ENCODE results near the gene DIS3L2.
"Not testable (repeated sequence)": the region's sequence is repeated elsewhere in the genome, so short reads cannot be mapped to it uniquely, and the experiment has no call there.

The DIS3L2 gene

DNA sequence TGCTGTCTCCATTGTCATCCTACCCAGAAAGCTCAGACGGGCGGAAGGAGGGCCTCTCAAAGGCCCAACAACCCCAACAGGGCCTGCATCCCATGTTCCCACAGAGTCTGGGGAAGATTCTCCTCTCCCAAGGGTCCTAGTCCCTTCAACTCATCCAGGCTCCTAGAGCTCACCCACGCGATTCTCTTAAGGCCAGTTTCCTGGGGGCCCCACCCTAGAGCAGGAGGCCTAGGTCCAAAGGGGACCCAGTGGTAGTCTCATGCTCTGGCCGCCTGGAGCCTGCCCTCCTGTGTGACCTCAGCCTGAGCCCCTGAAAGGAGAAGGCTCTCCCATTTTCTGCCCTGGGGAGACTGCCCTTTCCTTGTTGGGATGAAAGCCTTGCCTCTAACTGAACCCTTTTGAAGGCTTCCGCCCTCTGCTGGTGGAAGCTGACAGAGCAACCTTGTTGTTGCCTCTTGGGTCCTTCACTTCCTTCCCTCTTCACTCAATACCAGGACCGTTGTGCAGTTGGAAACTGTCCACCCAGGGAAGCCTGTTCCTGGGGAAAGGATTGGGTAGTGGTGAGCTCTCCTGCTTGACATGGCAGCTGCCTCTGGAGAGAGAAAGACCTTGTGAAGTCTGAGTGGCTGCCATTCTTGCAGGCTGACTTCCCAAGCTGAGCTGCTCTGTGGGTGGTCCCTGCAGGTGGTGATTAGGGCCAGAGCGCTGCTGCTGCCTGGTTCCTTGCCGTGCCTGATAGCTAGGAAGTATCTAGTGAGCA, 331.1 kb downstream of the DIS3L2 start:
- DNase-seq (ENCODE audit: low read depth, low spot score), result peak; percentile 33

DNA sequence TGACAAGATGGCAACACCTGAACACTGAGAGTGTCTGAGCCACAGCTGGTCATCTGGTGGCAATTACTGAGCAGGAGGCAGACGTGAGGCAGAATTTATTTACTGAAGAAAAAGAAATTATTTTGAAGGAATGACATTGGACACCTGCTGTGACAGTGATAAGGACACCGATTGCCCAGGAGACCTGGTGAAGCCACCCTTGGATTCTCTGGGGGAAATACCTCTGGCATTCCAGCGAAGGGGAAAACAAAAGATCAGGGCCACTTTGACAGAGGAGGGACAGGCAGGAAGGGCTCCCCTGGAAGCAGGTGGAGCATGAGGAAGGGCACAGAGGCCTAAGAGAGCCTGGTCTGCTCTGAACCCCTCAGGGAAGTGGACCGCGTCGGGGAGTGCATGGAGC, 331.7 kb downstream of the DIS3L2 start:
- DNase-seq (ENCODE audit: low read depth, low spot score), result no peak

- DNase-seq (ENCODE audit: low read depth, low spot score), result no peak
These were observed 334.5 kb downstream of the DIS3L2 start for GRCh38 chr2:232295971-232296370.

DNA sequence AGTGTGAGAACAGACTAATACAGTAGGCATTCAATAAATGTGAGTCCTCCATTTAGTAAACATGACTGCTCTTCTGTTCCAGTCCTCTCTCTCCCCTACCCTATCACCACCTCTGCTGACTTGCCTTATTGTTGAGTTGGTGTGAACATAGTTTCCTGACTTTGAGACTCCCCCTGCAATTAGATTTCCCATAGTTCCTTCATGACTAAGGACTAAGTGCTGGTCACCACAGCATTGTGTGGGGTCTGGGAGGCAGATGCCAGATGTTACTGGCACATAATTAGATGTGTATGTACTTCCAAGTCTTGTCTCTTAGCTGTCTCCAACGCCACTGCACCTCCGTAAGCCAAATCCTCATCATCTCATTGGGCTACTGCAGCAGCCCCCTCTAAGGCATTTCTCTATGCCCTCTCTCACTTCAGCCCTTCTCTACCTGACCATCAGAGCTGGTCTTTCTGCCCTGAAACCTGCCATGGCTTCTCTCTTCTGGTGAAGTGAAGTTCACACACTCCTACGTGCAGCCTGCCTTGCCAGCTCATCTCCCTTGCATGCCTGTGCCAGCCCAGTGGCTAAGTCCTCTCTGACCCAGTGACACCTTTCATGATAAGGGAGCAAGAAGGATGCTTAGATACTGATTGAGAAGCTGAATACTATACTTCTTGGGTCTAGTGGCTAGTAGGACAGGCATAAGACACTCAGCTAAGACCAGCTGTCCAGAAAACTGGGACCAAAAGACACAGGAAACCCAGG, 335.4 kb downstream of the DIS3L2 start:
- no peak for DNase-seq (ENCODE audit: low read depth, low spot score)

GRCh38 chr2:232299084-232299483, 337.6 kb downstream of the DIS3L2 start:
- DNase-seq (ENCODE audit: low read depth, low spot score), result peak; percentile 48

DNA sequence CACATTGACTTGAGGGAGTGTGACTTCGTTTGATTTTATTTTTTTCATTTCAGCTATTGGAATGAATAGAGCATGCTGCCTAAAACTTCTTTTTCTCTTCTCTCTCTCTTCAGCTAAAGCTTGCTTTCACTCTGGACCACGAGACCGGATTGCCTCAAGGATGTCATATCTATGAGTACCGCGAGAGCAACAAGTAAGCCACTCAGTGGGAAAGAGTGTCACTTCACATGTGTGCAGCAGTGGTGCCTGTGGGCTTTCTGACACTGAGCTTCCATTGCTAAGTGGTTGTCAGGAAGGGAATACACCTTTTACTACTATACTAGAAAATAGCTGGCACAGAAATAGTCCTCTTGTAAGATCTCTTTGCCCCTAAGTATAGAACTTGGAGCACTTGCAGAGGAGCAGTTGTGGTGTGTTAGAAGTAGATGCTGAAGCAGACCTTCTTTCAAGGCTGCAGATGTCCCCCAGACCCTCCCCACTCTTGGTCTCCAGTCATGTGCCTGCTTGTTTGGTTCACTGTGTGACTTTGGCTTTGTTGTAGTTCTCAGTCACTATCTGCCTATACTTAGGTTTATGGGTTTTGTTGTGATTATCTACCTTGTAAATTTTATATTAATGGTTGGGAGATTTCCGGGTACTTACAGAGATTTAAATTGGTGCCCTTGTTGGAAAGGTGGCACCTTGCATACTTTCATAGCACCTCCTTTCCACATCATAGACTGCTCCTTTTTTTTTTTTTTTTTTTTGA, 338.6 kb downstream of the DIS3L2 start:
- no peak for DNase-seq (ENCODE audit: low read depth, low spot score)

GRCh38 chr2:232300894-232301387, 339.4 kb downstream of the DIS3L2 start:
- DNase-seq (ENCODE audit: low read depth, low spot score), result peak; percentile 47

GRCh38 chr2:232304236-232304635, 342.7 kb downstream of the DIS3L2 start:
- DNase-seq (ENCODE audit: low read depth, low spot score), result no peak

- no peak for DNase-seq (ENCODE audit: low read depth, low spot score)
These were observed 345.3 kb downstream of the DIS3L2 start for GRCh38 chr2:232306741-232307305.

- DNase-seq (ENCODE audit: low read depth, low spot score), result no peak
These were observed 346.3 kb downstream of the DIS3L2 start for GRCh38 chr2:232307854-232308253.

GRCh38 chr2:232308986-232309385, 347.5 kb downstream of the DIS3L2 start:
- DNase-seq (ENCODE audit: low read depth, low spot score), result no peak

GRCh38 chr2:232309592-232309991, 348.1 kb downstream of the DIS3L2 start:
- DNase-seq (ENCODE audit: low read depth, low spot score), result no peak

DNA sequence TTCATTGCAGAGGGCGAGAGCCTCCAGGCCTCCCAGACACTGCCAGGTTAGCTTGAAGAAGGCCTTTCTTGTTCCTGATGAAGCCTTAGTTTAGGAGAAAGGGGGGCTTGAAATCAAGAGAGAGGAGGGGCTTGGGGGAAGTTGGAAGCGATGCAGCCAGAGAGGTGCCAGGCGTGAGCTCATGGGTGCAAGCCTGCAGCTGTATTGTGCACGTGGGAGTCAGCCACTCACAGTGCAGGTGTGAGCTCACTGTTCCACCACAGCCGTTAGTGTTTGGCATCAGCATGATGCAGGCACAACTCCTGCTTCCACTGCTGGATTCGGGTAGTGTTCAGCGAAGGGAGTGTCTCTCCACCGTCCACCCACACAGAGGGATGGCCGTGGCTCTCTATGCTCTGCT, 348.6 kb downstream of the DIS3L2 start:
- DNase-seq (ENCODE audit: low read depth, low spot score), result no peak

GRCh38 chr2:232310696-232311095, 349.2 kb downstream of the DIS3L2 start:
- no peak for DNase-seq (ENCODE audit: low read depth, low spot score)

- not testable (repeated sequence) for DNase-seq (ENCODE audit: low read depth, low spot score)
These were observed 352.1 kb downstream of the DIS3L2 start for GRCh38 chr2:232313645-232314044.

DNA sequence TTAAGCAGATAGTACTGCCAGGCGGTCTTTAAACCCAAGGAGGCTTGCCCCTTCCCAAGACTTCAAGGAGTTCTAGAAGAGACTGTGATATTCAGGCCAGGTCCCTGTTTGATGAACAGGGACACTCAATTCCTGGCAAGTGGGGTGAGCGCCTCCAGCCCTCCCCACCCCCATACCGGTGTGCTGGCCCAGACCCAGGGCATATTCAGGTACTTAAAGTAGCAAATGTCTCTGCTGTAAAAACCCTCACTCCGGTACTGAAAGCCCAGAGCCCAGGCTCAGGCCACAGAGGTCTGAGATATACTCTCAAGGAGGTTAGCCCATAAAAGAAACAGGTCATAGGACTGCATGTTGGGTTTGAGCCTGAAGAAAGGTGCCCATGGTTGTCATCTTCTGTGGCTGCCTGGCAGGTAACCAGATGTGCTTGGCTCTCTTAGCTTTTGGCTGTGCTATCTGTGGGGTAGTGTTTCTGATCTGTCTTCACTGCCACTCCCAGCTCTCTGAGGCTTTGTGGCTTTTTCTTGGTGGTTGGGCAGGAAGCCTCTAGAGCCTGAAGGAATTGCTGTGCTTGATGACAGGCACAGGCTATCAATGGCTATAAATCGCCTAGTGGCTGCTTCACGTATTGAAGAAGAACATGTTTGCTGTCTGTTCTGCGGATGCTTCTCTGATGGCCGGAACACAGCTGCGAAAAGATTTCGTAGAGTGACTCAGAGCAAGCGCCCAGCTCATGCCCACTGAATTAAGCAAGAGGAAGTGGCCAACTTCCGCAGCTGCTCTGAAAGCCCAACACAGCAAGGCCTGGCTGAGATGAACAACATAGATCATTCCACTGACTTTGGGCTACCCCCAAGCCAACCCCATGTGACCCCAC, 353.8 kb downstream of the DIS3L2 start:
- peak; percentile 51 for DNase-seq (ENCODE audit: low read depth, low spot score)

DNA sequence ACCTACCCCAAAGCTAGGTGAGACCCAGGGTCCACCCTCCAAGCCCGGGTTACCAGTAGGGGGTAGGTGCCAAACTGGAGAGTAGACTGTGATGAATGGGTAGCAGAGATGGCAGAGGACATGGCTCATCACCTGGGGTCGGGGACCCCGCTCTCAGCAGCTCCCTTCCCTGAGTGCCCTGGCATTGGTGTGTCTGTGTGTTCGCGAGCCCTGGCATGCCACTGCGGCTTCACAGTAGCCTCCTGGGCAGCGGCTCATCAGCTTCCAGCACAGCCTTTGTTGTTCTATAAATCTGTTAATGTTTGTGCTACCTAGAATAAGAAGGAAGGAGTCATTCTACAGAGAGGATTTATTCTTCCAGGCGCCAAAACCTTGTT, 354.4 kb downstream of the DIS3L2 start:
- no peak for DNase-seq (ENCODE audit: low read depth, low spot score)

DNA sequence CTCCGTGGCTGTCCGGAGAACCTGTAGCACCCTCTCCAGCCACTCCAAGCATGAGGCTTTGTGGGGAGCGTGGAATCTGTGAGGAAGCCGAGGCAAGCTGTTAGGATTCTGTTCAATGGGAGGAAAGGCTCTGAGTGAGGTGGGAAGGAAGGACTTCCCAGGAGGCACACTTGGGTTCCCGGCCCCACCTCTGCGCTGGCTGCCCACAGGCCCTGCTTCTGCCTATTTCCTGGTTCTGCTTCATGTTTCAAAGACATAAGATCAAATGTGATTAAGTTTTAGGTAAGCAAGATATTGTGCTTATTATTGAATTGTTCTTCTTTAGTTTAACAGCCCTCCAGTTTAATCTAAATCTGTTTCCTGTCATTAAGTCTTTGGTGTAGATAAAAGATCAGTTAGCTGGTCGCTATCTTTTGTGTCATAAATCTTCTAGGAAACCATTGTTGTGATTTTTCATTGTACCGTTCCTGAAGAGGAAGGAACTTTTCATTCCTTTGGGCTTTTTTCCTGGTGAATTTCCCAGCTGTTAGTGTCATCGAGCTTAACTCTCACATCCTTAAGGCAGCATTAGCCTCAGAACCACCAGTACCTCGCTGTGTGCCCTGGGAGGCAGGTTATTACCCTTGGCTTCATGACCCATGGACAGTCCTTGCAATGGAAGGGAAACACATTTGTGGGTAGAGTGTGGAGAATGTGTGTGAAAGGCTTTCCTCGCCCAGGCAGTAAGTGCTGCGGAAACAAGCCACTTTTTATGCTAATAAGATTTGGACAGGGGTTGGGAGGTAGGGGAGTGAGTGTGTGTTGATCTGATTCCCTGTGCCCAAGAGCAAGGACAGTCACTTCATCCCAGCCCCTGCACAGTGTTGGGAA, 355.2 kb downstream of the DIS3L2 start:
- DNase-seq (ENCODE audit: low read depth, low spot score), result no peak

DNA sequence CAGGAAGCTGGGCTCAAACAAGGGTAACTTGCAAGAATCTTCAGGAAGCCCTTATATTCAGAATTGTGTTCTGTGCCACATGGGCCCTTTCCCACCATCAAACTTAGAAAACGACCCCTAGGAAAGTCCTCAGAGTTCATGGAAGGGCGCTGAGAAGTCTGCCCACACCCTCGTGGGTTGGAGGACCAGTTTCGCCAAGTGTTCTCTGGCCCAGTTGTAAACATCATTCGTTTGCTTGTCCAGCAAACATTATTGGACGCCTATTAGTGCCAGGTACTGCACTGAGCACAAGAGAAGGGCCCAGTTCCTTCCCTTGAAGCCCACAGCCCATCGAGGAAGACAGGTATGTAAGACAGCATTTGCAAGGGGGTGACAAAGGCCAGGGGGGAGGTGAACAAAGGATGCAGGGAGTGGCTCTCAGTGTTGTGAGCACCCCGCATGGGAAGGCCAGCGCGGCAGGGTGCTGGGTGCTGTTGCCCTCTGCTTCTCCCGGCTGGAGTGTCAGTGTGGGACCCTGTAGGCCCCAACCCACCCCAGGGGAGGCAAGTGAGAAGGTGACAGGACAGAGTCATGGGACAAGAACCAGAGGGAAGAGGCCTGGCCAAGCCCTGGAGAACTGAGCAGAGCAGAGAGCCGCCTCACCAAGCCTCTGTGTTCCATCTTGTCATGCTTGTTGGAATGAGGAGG, 356.8 kb downstream of the DIS3L2 start:
- DNase-seq (ENCODE audit: low read depth, low spot score), result no peak
